Endodermal cell (in vitro differentiated cells): ENCODE results near the gene CMSS1. TPM values are rescaled to one million over a fixed set of nuclear protein-coding genes. Genes with fewer than 3 reads are reported as not detected.

Source experiments
- DNase-seq: peaks from one replicate; pipeline ENCODE4 v3.0.0-alpha.2; 2017
- H3K27ac ChIP-seq: 2 replicates; pipeline ENCODE4 v1.5.1; 2013; ENCODE audit warnings: mild to moderate bottlenecking, low read depth, low read length, moderate library complexity
- H3K27me3 ChIP-seq: 2 replicates; pipeline ENCODE4 v1.6.1; 2013; ENCODE audit warnings: mild to moderate bottlenecking, low read length, moderate library complexity; ENCODE audit not compliant: insufficient read depth, control insufficient read depth, poor library complexity, severe bottlenecking
- H3K36me3 ChIP-seq: 2 replicates; pipeline ENCODE4 v1.7.0; 2013; ENCODE audit warnings: mild to moderate bottlenecking, low read length, moderate library complexity; ENCODE audit not compliant: control insufficient read depth, insufficient read depth
- H3K4me1 ChIP-seq: one replicate; pipeline ENCODE4 v1.7.0; 2013; ENCODE audit warnings: low read length; ENCODE audit not compliant: control insufficient read depth, insufficient read depth
- H3K4me3 ChIP-seq: 2 replicates; pipeline ENCODE4 v1.5.1; 2013; ENCODE audit warnings: mild to moderate bottlenecking, low read length, moderate library complexity
- H3K9ac ChIP-seq: 2 replicates; pipeline ENCODE4 v1.6.1; 2013; ENCODE audit warnings: mild to moderate bottlenecking, low read length, moderate library complexity; ENCODE audit not compliant: poor library complexity, severe bottlenecking; ENCODE audit errors: extremely low read depth
- H3K9me3 ChIP-seq: 2 replicates; pipeline ENCODE4 v1.6.1; 2013; ENCODE audit warnings: mild to moderate bottlenecking, low read length, moderate library complexity; ENCODE audit not compliant: control insufficient read depth
- H3K27ac Mint-ChIP-seq: 2 replicates; pipeline ENCODE4 v1.8.0; 2020; ENCODE audit warnings: mixed read lengths
- H3K27me3 Mint-ChIP-seq: 2 replicates; pipeline ENCODE4 v1.8.0; 2021; ENCODE audit warnings: mild to moderate bottlenecking, mixed read lengths; ENCODE audit not compliant: insufficient read depth
- H3K36me3 Mint-ChIP-seq: 2 replicates; pipeline ENCODE4 v1.8.0; 2020; ENCODE audit warnings: low read depth, mixed read lengths
- H3K4me1 Mint-ChIP-seq: 2 replicates; pipeline ENCODE4 v1.8.0; 2020; ENCODE audit warnings: mixed read lengths
- H3K4me3 Mint-ChIP-seq: 2 replicates; pipeline ENCODE4 v1.8.0; 2020; ENCODE audit warnings: mild to moderate bottlenecking, moderate library complexity, mixed read lengths
- H3K9me3 Mint-ChIP-seq: 2 replicates; pipeline ENCODE4 v1.8.0; 2020; ENCODE audit warnings: mild to moderate bottlenecking, mixed read lengths
- WGBS, 2 experiments: methylation state at CpG; one replicate each; pipeline versions ENCODE4 v1.1.5 to v1.1.7; 2013; ENCODE audit warnings: missing lambda C conversion rate in 2 of 2, mixed read lengths in 1 of 2; ENCODE audit not compliant: insufficient coverage in 1 of 2, insufficient read length in 1 of 2; 5-methylcytosine and 5-hydroxymethylcytosine counted together
- total RNA-seq, 2 donors: library from RNA; stranded (reverse); fragmentation: NEBNext Ultra II Directional in 1 of 2; extraction: Animal tissue kit (Norgen Biotek cat#: 25700) in 1 of 2; gene quantifications; 2 replicates in 1 of 2; 3 replicates in 1 of 2; pipeline ENCODE4 v1.2.1, GENCODE V29; 2021
- TF ChIP-seq, protein P1 (sequence below): fragments of 200-600 bp; sonication (generic); conservative IDR thresholded peaks from 2 replicates; pipeline ENCODE4 v1.5.0; 2021; ENCODE audit warnings: antibody characterized with exemption, mild to moderate bottlenecking

CMSS1 gene
- total RNA-seq, 2 donors from 2014 or later: 48.5 to 50.8 TPM

DNA sequence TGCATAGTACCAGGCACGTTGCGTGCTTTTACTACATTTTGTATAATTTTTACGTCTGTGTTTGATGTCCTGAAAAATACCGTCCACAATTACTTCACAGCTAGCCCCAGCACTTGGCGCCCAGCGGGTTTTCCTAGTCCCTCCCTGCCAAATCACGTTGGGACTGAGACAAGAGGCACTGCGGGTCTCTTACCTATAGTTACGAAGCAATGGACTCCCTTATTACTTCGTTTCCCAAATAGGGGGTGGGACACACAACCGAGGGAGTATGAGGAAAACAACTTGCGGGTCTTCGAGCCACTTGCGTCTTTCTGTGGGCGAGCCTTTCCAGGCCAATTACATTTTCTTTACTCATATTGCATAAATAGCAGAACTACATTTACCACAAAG, 620 bp upstream of the CMSS1 start:
- DNase-seq: no peak
- peaks cover 6% of the 10 kb centered on the region for H3K4me1 ChIP-seq
- 9 to 17% methylated on average over 8 to 15 of the region's 15 CpGs for WGBS, 2 experiments
- H3K36me3 Mint-ChIP-seq: no peaks in the 10 kb centered on the region
- H3K9me3 ChIP-seq: no peaks in the 10 kb centered on the region
- TF ChIP-seq, protein P1, sequence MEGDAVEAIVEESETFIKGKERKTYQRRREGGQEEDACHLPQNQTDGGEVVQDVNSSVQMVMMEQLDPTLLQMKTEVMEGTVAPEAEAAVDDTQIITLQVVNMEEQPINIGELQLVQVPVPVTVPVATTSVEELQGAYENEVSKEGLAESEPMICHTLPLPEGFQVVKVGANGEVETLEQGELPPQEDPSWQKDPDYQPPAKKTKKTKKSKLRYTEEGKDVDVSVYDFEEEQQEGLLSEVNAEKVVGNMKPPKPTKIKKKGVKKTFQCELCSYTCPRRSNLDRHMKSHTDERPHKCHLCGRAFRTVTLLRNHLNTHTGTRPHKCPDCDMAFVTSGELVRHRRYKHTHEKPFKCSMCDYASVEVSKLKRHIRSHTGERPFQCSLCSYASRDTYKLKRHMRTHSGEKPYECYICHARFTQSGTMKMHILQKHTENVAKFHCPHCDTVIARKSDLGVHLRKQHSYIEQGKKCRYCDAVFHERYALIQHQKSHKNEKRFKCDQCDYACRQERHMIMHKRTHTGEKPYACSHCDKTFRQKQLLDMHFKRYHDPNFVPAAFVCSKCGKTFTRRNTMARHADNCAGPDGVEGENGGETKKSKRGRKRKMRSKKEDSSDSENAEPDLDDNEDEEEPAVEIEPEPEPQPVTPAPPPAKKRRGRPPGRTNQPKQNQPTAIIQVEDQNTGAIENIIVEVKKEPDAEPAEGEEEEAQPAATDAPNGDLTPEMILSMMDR: no peak
- H3K9me3 Mint-ChIP-seq: no peaks in the 10 kb centered on the region
- H3K27me3 Mint-ChIP-seq: no peaks in the 10 kb centered on the region
- peak overlapping the region; percentile 100 for H3K27ac Mint-ChIP-seq
- no peaks in the 10 kb centered on the region for H3K27me3 ChIP-seq
- no peak overlapping the region for H3K27ac ChIP-seq
- no peaks in the 10 kb centered on the region for H3K36me3 ChIP-seq
- H3K4me1 Mint-ChIP-seq: peaks cover 8% of the 10 kb centered on the region
- H3K4me3 Mint-ChIP-seq: peak overlapping the region; percentile 85
- peak overlapping the region; percentile 69 for H3K9ac ChIP-seq
- peak overlapping the region; percentile 85 for H3K4me3 ChIP-seq

DNA sequence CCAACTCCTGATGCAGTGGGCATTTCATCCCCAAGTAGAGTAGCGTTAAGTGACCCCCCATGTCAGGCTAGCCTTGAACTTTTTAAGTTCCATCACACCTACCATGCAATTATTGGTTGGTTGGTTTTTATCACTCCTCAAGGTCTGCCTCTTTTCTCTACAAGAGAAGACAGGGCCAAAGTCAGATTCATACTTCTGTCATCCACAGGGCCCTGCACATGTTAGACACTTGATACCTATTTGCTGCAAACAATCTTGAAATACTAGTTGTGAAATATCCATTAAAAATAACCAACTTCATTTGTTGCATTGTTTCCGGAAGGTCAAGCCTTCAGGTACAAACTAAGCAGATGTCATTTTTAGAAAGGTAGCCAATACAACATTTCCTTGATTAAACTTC, 1.2 kb downstream of the CMSS1 start:
- Mint-ChIP-seq H3K9me3 (no peaks in the 10 kb centered on the region), H3K27ac (no peak overlapping the region), H3K4me3 (peak overlapping the region; percentile 85), H3K27me3 (no peaks in the 10 kb centered on the region), H3K36me3 (no peaks in the 10 kb centered on the region), H3K4me1 (peaks cover 12% of the 10 kb centered on the region)
- Histone ChIP-seq H3K9ac (no peak overlapping the region), H3K9me3 (no peaks in the 10 kb centered on the region), H3K4me1 (peaks cover 6% of the 10 kb centered on the region), H3K36me3 (no peaks in the 10 kb centered on the region), H3K27me3 (no peaks in the 10 kb centered on the region), H3K4me3 (peak overlapping the region; percentile 85), H3K27ac (no peak overlapping the region)
- no peak for DNase-seq
- 94 to 100% methylated on average over 2 of the region's 2 CpGs for WGBS, 2 experiments
- TF ChIP-seq, protein P1: no peak

GRCh38 chr3:99823723-99824711, 6.4 kb downstream of the CMSS1 start:
- no peaks in the 10 kb centered on the region for H3K9me3 ChIP-seq
- no peaks in the 10 kb centered on the region for H3K9me3 Mint-ChIP-seq
- 81 to 91% methylated on average over 5 to 14 of the region's 14 CpGs for WGBS, 2 experiments
- peaks cover 4% of the 10 kb centered on the region for H3K4me1 Mint-ChIP-seq
- no peak overlapping the region for H3K4me3 ChIP-seq
- H3K4me1 ChIP-seq: no peaks in the 10 kb centered on the region
- H3K27me3 Mint-ChIP-seq: no peaks in the 10 kb centered on the region
- TF ChIP-seq, protein P1: no peak
- H3K27ac ChIP-seq: no peak overlapping the region
- H3K27ac Mint-ChIP-seq: peak overlapping the region; percentile 12
- no peaks in the 10 kb centered on the region for H3K36me3 ChIP-seq
- H3K27me3 ChIP-seq: no peaks in the 10 kb centered on the region
- H3K4me3 Mint-ChIP-seq: no peak overlapping the region
- no peaks in the 10 kb centered on the region for H3K36me3 Mint-ChIP-seq
- no peak overlapping the region for H3K9ac ChIP-seq
- DNase-seq: no peak
